Erythroblast (primary cell): ENCODE data around the gene SYTL4.

Experiments used
- GATA1 ChIP-seq: IDR thresholded peaks from 2 replicates; pipeline ENCODE4 v1.6.1; 2011; ENCODE audit warnings: low read depth, mild to moderate bottlenecking, control low read depth, low read length, moderate library complexity
- POLR2A ChIP-seq: IDR thresholded peaks from 2 replicates; pipeline ENCODE4 v1.6.1; 2011; ENCODE audit warnings: mild to moderate bottlenecking, low read length

DNA sequence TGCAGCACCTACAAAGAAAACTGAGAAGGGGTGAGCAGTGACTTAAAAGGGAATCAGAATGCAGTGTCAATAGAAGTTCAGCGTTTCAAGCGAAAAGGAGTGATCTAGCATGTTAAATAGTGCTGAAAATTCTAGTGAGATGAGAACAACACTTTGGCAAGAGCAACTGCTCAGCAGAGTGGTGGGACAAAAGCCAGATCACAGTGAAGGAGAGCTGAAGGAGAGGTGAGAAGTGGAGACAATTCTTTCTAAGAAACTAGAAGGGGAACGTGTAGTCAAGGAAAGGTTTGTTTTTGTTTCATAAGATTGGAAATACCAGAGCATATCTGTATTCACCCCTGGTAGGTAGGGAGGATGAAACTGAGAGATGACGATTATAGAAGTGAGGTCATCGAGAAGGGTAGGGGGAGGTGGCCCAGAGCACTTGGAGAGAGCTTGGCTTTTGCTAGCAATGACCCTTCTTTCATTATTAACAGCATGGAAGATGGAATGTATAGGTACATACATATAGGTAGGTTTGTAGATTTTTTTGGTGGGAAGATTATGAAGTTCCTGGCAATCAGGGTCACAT is 54.2 kb downstream of the SYTL4 start:
- TF ChIP-seq POLR2A (no peak), GATA1 (no peak)
